BJ (cell line): ENCODE data around the gene NDUFA5. TPM values are rescaled to one million over a fixed set of nuclear protein-coding genes. Genes with fewer than 3 reads are reported as not detected.

Experiments used
- CTCF ChIA-PET: fragments of 350-600 bp; formaldehyde crosslinking; extraction: SDS; loops from one replicate; lab custom pipeline; 2021; ENCODE audit warnings: antibody characterized with exemption, inconsistent platforms; lab: Yijun Ruan, JAX
- POLR2A ChIA-PET: fragments of 300-600 bp; sonication (Branson Sonifier 250); formaldehyde crosslinking; extraction: SDS; loops from one replicate; lab custom pipeline; 2021; ENCODE audit warnings: antibody characterized with exemption; lab: Charles Lee
- DNase-seq: peaks from one replicate; pipeline ENCODE4 v3.0.0-alpha.2; 2011; ENCODE audit warnings: low read depth
- H3K27me3 ChIP-seq: 2 replicates; pipeline ENCODE4 v1.6.0; 2011; ENCODE audit warnings: low read length; ENCODE audit not compliant: control insufficient read depth, insufficient read depth
- H3K36me3 ChIP-seq: 2 replicates; pipeline ENCODE4 v1.5.1; 2011; ENCODE audit warnings: low read length; ENCODE audit not compliant: control insufficient read depth, insufficient read depth
- H3K4me3 ChIP-seq: 2 replicates; pipeline ENCODE4 v1.5.1; 2011; ENCODE audit warnings: low read depth, mild to moderate bottlenecking, control low read depth, low read length
- polyA plus RNA-seq: library from polyadenylated mRNA; depleted of rRNA; stranded (reverse); fragments of >200 nt; gene quantifications from 2 replicates; pipeline ENCODE4 v1.2.3, GENCODE V29; 2011; rRNA removed
- TF ChIP-seq, protein P1 (sequence below): IDR thresholded peaks from 2 replicates; pipeline ENCODE4 v1.5.1; 2011; ENCODE audit warnings: low read depth, mild to moderate bottlenecking, control low read depth, inconsistent platforms, low read length, moderate library complexity; ENCODE audit not compliant: insufficient read depth

The NDUFA5 gene
- polyA plus RNA-seq, 1 experiment, result 4.8 TPM

DNA sequence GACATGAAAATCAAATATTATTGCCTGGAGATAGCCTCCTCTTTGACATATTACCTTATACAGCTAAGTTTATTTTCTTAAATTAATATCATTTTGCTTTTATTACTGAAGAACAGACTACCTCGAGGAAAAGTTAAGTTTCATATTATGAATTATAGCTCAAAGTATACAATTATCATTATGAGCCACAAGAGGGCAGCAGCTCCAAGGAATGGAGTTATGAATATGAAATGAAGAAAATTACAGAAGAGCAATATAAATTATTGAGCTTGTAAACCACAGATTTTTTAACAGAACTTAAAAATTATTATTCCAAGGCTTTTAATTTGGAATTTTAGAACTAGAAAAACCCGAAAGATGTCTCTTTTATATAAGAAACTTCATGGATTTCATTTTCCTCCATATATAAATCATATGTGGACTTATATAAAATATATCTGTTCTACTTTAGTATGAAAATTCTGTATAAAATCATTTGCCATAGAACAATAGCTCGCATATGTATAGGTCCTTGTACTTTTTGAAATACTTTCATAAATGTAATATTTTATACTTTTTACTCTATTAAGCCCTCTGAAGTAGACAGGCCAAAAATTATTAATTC lies 63.3 kb downstream of the NDUFA5 start:
- TF ChIP-seq, protein P1, sequence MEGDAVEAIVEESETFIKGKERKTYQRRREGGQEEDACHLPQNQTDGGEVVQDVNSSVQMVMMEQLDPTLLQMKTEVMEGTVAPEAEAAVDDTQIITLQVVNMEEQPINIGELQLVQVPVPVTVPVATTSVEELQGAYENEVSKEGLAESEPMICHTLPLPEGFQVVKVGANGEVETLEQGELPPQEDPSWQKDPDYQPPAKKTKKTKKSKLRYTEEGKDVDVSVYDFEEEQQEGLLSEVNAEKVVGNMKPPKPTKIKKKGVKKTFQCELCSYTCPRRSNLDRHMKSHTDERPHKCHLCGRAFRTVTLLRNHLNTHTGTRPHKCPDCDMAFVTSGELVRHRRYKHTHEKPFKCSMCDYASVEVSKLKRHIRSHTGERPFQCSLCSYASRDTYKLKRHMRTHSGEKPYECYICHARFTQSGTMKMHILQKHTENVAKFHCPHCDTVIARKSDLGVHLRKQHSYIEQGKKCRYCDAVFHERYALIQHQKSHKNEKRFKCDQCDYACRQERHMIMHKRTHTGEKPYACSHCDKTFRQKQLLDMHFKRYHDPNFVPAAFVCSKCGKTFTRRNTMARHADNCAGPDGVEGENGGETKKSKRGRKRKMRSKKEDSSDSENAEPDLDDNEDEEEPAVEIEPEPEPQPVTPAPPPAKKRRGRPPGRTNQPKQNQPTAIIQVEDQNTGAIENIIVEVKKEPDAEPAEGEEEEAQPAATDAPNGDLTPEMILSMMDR, result peak; percentile 65
- ChIA-PET CTCF (interaction anchor here (0.7 to 2.0 kb wide), 16 partner anchors 11 to 378 kb away, joined by 3 to 11 read pairs (median 4); partner anchors contain the start of genes IQUB and NDUFA5), POLR2A (no interaction called here)
- Histone ChIP-seq H3K36me3 (no peaks in the 10 kb centered on the region), H3K27me3 (no peaks in the 10 kb centered on the region), H3K4me3 (no peak overlapping the region)
- DNase-seq, result no peak

GRCh38 chr7:123492485-123492884 lies 65.1 kb downstream of the NDUFA5 start:
- TF ChIP-seq, protein P1, result no peak
- H3K27me3 ChIP-seq, result no peaks in the 10 kb centered on the region
- CTCF ChIA-PET, result interaction anchor here (0.6 to 1.6 kb wide), 6 partner anchors 19 to 648 kb away, joined by 3 to 4 read pairs (median 4); no protein-coding TSS in a partner anchor
- DNase-seq, result no peak
- no peak overlapping the region for H3K4me3 ChIP-seq
- no peaks in the 10 kb centered on the region for H3K36me3 ChIP-seq
- POLR2A ChIA-PET, result no interaction called here

Other genes starting within 250 kb of the NDUFA5 start
- gene IQUB, start 23.2 kb downstream of the NDUFA5 start, polyA plus RNA-seq, result 0.02 and 0.05 TPM in 2 replicates
- not detected in 2 replicates for gene ASB15, start 44.0 kb upstream of the NDUFA5 start, polyA plus RNA-seq
- gene LMOD2, start 98.0 kb upstream of the NDUFA5 start, polyA plus RNA-seq, result not detected in 2 replicates
- gene WASL, start 191.2 kb upstream of the NDUFA5 start, polyA plus RNA-seq, result 4.0 and 6.6 TPM in 2 replicates